ENCODE measurements around the gene MYCBPAP.

MYCBPAP gene

GRCh38 chr17:50498021-50498874 lies 10.0 kb upstream of the MYCBPAP start:
- Histone ChIP-seq H3K4me1 (ENCODE audit: control insufficient read depth in 1 of 2, insufficient read depth in 1 of 2, low read depth in 1 of 2, low read length in 1 of 2) (no peaks in the 10 kb centered on the region), H3K27ac (no peak overlapping the region), H3K27me3 (peaks cover 5% of the 10 kb centered on the region), H3K36me3 (no peaks in the 10 kb centered on the region), H3K9me3 (no peaks in the 10 kb centered on the region), H3K4me3 (ENCODE audit: low read depth in 1 of 2, low read length in 1 of 2) (no peak overlapping the region)
- no peak for TF ChIP-seq CTCF (IDR thresholded peaks at IDR 0.05)

- Histone ChIP-seq H3K4me3 (ENCODE audit: low read depth in 1 of 2, low read length in 1 of 2) (no peak overlapping the region), H3K27me3 (peaks cover 13% of the 10 kb centered on the region), H3K4me1 (ENCODE audit: control insufficient read depth in 1 of 2, insufficient read depth in 1 of 2, low read depth in 1 of 2, low read length in 1 of 2) (peaks cover 0 to 5% of the 10 kb centered on the region in 2 experiments), H3K9me3 (no peaks in the 10 kb centered on the region), H3K36me3 (no peaks in the 10 kb centered on the region), H3K27ac (no peak overlapping the region)
- TF ChIP-seq CTCF (IDR thresholded peaks at IDR 0.05) = no peak
These were observed 9.0 kb upstream of the MYCBPAP start for GRCh38 chr17:50499270-50499669.

- H3K4me3 ChIP-seq (ENCODE audit: low read depth in 1 of 2, low read length in 1 of 2) = no peak overlapping the region
- no peak overlapping the region for H3K27ac ChIP-seq
- H3K36me3 ChIP-seq = no peaks in the 10 kb centered on the region
- no peak for TF ChIP-seq CTCF (IDR thresholded peaks at IDR 0.05)
- H3K4me1 ChIP-seq (ENCODE audit: control insufficient read depth in 1 of 2, insufficient read depth in 1 of 2, low read depth in 1 of 2, low read length in 1 of 2) = peaks cover 0 to 6% of the 10 kb centered on the region in 2 experiments
- H3K9me3 ChIP-seq = no peaks in the 10 kb centered on the region
- H3K27me3 ChIP-seq = peaks cover 13% of the 10 kb centered on the region
These were observed 8.5 kb upstream of the MYCBPAP start for GRCh38 chr17:50499721-50500120.

GRCh38 chr17:50501054-50501453 lies 7.2 kb upstream of the MYCBPAP start:
- no peaks in the 10 kb centered on the region for H3K36me3 ChIP-seq
- H3K27ac ChIP-seq = no peak overlapping the region
- no peaks in the 10 kb centered on the region for H3K9me3 ChIP-seq
- no peak for TF ChIP-seq CTCF (IDR thresholded peaks at IDR 0.05)
- peaks cover 0 to 6% of the 10 kb centered on the region in 2 experiments for H3K4me1 ChIP-seq (ENCODE audit: control insufficient read depth in 1 of 2, insufficient read depth in 1 of 2, low read depth in 1 of 2, low read length in 1 of 2)
- H3K4me3 ChIP-seq (ENCODE audit: low read depth in 1 of 2, low read length in 1 of 2) = no peak overlapping the region
- peaks cover 13% of the 10 kb centered on the region for H3K27me3 ChIP-seq

GRCh38 chr17:50502301-50502990 lies 5.8 kb upstream of the MYCBPAP start:
- Histone ChIP-seq H3K9me3 (no peaks in the 10 kb centered on the region), H3K4me1 (ENCODE audit: control insufficient read depth in 1 of 2, insufficient read depth in 1 of 2, low read depth in 1 of 2, low read length in 1 of 2) (peaks cover 0 to 6% of the 10 kb centered on the region in 2 experiments), H3K27me3 (peaks cover 13% of the 10 kb centered on the region), H3K36me3 (no peaks in the 10 kb centered on the region), H3K4me3 (ENCODE audit: low read depth in 1 of 2, low read length in 1 of 2) (no peak overlapping the region), H3K27ac (no peak overlapping the region)
- TF ChIP-seq CTCF (IDR thresholded peaks at IDR 0.05) = no peak
